HepG2 (cell line): Measurements from ENCODE around the gene SDK2. TPM values are rescaled to one million over a fixed set of nuclear protein-coding genes. Genes with fewer than 3 reads are reported as not detected.

Source experiments
- ATAC-seq: fragments of 200-7000 bp; cut with Tn5 transposase; 3 replicates; pipeline ENCODE4 v1.9.1; 2020; ENCODE audit warnings: mild to moderate bottlenecking, moderate library complexity
- BruUV-seq: library from RNA; stranded (reverse); fragments of 400-500 nt; replicated peaks from 2 replicates; lab custom pipeline; 2021; lab: Mats Ljungman, UMichigan
- CTCF ChIA-PET: fragments of 300-600 bp; formaldehyde crosslinking; extraction: SDS; loops from one replicate; lab custom pipeline; 2021; ENCODE audit warnings: low total read pairs, inconsistent platforms, low intra/inter-chr PET ratio; lab: Yijun Ruan, JAX
- POLR2A ChIA-PET: fragments of 350-600 bp; sonication (Branson Sonifier 250); formaldehyde crosslinking; loops from one replicate; lab custom pipeline; 2020; ENCODE audit warnings: antibody characterized with exemption, inconsistent platforms; lab: Yijun Ruan, JAX
- DNase-seq: peaks from one replicate; pipeline ENCODE4 v3.0.0-alpha.2; 2015; ENCODE audit warnings: low spot score
- FAIRE-seq: peaks from 3 replicates; lab custom pipeline; 2011; peaks lifted over from hg19 to GRCh38; lab: Jason Lieb, UNC
- H2AFZ ChIP-seq: one replicate; pipeline ENCODE4 v1.6.1; 2011; ENCODE audit warnings: low read length, inconsistent platforms
- H3K27ac ChIP-seq: fragments of 300-600 bp; 3 replicates; pipeline ENCODE4 v1.8.0; 2011; ENCODE audit warnings: mixed run types, mild to moderate bottlenecking, mixed read lengths, low read length, inconsistent platforms; ENCODE audit not compliant: insufficient read depth; ENCODE audit errors: extremely low read length
- H3K27me3 ChIP-seq, 2 experiments: fragments of 200-600 bp in 1 of 2; 2 replicates in 1 of 2; 3 replicates in 1 of 2; pipeline versions ENCODE4 v1.6.0 to v1.8.0; 2011; ENCODE audit warnings: low read length in 2 of 2, mild to moderate bottlenecking in 2 of 2, moderate library complexity in 2 of 2, inconsistent platforms in 1 of 2; ENCODE audit not compliant: insufficient read depth in 2 of 2, control insufficient read depth in 1 of 2
- H3K36me3 ChIP-seq, 2 experiments: fragments of 200-600 bp in 1 of 2; replicated peaks in 1 of 2; 2 replicates in 1 of 2; 3 replicates in 1 of 2; pipeline versions ENCODE4 v1.5.1 to v1.8.0; 2011; ENCODE audit warnings: low read length in 2 of 2, inconsistent platforms in 1 of 2; ENCODE audit not compliant: insufficient read depth in 2 of 2, control insufficient read depth in 1 of 2
- H3K4me1 ChIP-seq: 2 replicates; pipeline ENCODE4 v1.5.1; 2012; ENCODE audit warnings: low read length, inconsistent platforms; ENCODE audit not compliant: insufficient read depth
- H3K4me2 ChIP-seq: 2 replicates; pipeline ENCODE4 v1.6.0; 2011; ENCODE audit warnings: low read depth, low read length, inconsistent platforms
- H3K4me3 ChIP-seq, 3 experiments: fragments of 200-600 bp in 1 of 3; sonication (generic), shearing (Covaris generic) in 1 of 3; replicated peaks in 1 of 3; 2 replicates each; pipeline ENCODE4 v1.5.1; 2011 to 2016; ENCODE audit warnings: low read length in 3 of 3, inconsistent platforms in 2 of 3, low read depth in 2 of 3, mild to moderate bottlenecking in 2 of 3, control low read depth in 1 of 3, mixed read lengths in 1 of 3; ENCODE audit not compliant: insufficient read depth in 1 of 3
- H3K79me2 ChIP-seq: one replicate; pipeline ENCODE4 v1.6.1; 2011; ENCODE audit warnings: low read length, inconsistent platforms; ENCODE audit not compliant: insufficient read depth
- H3K9ac ChIP-seq: 2 replicates; pipeline ENCODE4 v1.6.0; 2011; ENCODE audit warnings: mild to moderate bottlenecking, low read depth, low read length, inconsistent platforms; ENCODE audit not compliant: insufficient read depth
- H3K9me3 ChIP-seq: 2 replicates; pipeline ENCODE4 v1.5.1; 2012; ENCODE audit warnings: mild to moderate bottlenecking, low read length
- H4K20me1 ChIP-seq: 2 replicates; pipeline ENCODE4 v1.6.0; 2011; ENCODE audit warnings: inconsistent platforms, mild to moderate bottlenecking, low read length, moderate library complexity; ENCODE audit not compliant: insufficient read depth
- ATF3 ChIP-seq: sonication (generic); formaldehyde crosslinking; IDR thresholded peaks from 2 replicates; pipeline ENCODE4 v1.4.0; 2020; ENCODE audit warnings: missing genetic modification reagents
- CEBPG ChIP-seq: IDR thresholded peaks from 2 replicates; pipeline ENCODE4 v1.6.1; 2016
- E2F2 ChIP-seq: sonication (generic); formaldehyde crosslinking; IDR thresholded peaks from 2 replicates; pipeline ENCODE4 v1.4.0; 2020; ENCODE audit warnings: missing genetic modification reagents, borderline replicate concordance
- GABPB1 ChIP-seq: IDR thresholded peaks from 2 replicates; pipeline ENCODE4 v1.6.1; 2016; ENCODE audit warnings: mild to moderate bottlenecking, missing genetic modification reagents, moderate library complexity, missing compliant biosample characterization
- HNRNPLL ChIP-seq: fragments of 200-400 bp; formaldehyde crosslinking; IDR thresholded peaks from 2 replicates; pipeline ENCODE4 v1.6.1; 2017; ENCODE audit warnings: mild to moderate bottlenecking, low read depth, low read length; ENCODE audit not compliant: poor library complexity, severe bottlenecking
- MTA3 ChIP-seq: sonication (generic); formaldehyde crosslinking; IDR thresholded peaks from 2 replicates; pipeline ENCODE4 v1.4.0; 2020; ENCODE audit warnings: missing genetic modification reagents
- PLRG1 ChIP-seq: fragments of 450-650 bp; conservative IDR thresholded peaks from 2 replicates; pipeline ENCODE4 v1.6.1; 2016
- RELA ChIP-seq: sonication (generic); formaldehyde crosslinking; IDR thresholded peaks from 2 replicates; pipeline ENCODE4 v1.4.0; 2020; ENCODE audit warnings: missing genetic modification reagents
- SETDB1 ChIP-seq: sonication (generic); formaldehyde crosslinking; IDR thresholded peaks from 2 replicates; pipeline ENCODE4 v1.5.1; 2020; ENCODE audit warnings: missing genetic modification reagents, mild to moderate bottlenecking, borderline replicate concordance
- SSRP1 ChIP-seq: IDR thresholded peaks from 2 replicates; pipeline ENCODE4 v1.6.1; 2016; ENCODE audit warnings: control low read depth
- TFAP4 ChIP-seq: sonication (generic); IDR thresholded peaks from 2 replicates; pipeline ENCODE4 v1.6.1; 2016; ENCODE audit warnings: low read depth, borderline replicate concordance
- ZNF142 ChIP-seq: sonication (generic); formaldehyde crosslinking; IDR thresholded peaks from 2 replicates; pipeline ENCODE4 v1.4.0; 2020; ENCODE audit warnings: missing genetic modification reagents
- ZNF572 ChIP-seq: sonication (generic); formaldehyde crosslinking; IDR thresholded peaks from 2 replicates; pipeline ENCODE4 v1.5.1; 2020; ENCODE audit warnings: mild to moderate bottlenecking, missing genetic modification reagents
- WGBS: methylation state at CpG from one replicate; pipeline ENCODE4 v1.1.6; 2017; ENCODE audit warnings: low lambda C conversion rate; 5-methylcytosine and 5-hydroxymethylcytosine counted together
- in situ Hi-C: cut with HindIII; loops from 2 replicates; pipeline ENCODE4 v1.10.0; 2017; ENCODE audit warnings: low pct_unique_long_range_greater_than_20kb; ENCODE audit not compliant: extremely low pct_ligation_motif_present
- intact Hi-C: fragments of 100-400 bp; cut with micrococcal nuclease; formaldehyde crosslinking; loops from one replicate; pipeline ENCODE4 v1.10.0; 2022; ENCODE audit not compliant: unreplicated experiment
- polyA plus RNA-seq, 8 experiments: library from polyadenylated mRNA; depleted of rRNA in 3 of 8; stranded (reverse) in 7 of 8; unstranded in 1 of 8; fragments of >200 nt; fragmentation: Illumina TruSeq in 4 of 8; extraction: Trizol in 4 of 8; gene quantifications; 2 replicates each; pipeline versions ENCODE4 v1.2.1 to v1.2.3, GENCODE V29; 2011 to 2016; ENCODE audit warnings: low read depth in 4 of 8, missing spikeins in 1 of 8, mixed read lengths in 1 of 8; ENCODE audit not compliant: insufficient read depth in 1 of 8
- total RNA-seq, 5 experiments: library from RNA; depleted of rRNA; stranded (reverse); fragments of >200 nt; fragmentation: Illumina TruSeq; extraction: Trizol; gene quantifications; 2 replicates each; pipeline ENCODE4 v1.2.3, GENCODE V29; 2016; ENCODE audit warnings: low read depth in 1 of 5

Gene SDK2
- total and polyA plus RNA-seq, 2 of the 13 experiments (the other 11 are each of a cell fraction or from before 2014, with no cell fraction given) = not detected

- no peak for TF ChIP-seq ZNF142 (CRISPR knock-in tag)
Observed at GRCh38 chr17:73645050-73645871, 1.0 kb upstream of the SDK2 start (continued).

GRCh38 chr17:73643852-73644144 lies 447 bp downstream of the SDK2 start:
- H3K9ac ChIP-seq = no peak overlapping the region
- DNase-seq = no peak
- FAIRE-seq = no peak
- H2AFZ ChIP-seq = no peak overlapping the region
- POLR2A ChIA-PET = no interaction called here
- CTCF ChIA-PET = no interaction called here
- no peak overlapping the region for H3K4me3 ChIP-seq
- H3K27ac ChIP-seq = no peak overlapping the region
- 44% methylated on average over 5 of the region's 13 CpGs for WGBS
- intact Hi-C loops = no loop called here
- H3K79me2 ChIP-seq = no peaks in the 10 kb centered on the region
- no TSS peak for BruUV-seq
- H4K20me1 ChIP-seq = no peaks in the 10 kb centered on the region; the same call in 1 of the 2 replicates
- peaks cover 5% of the 10 kb centered on the region; the same call in 1 of the 2 replicates for H3K4me1 ChIP-seq
- H3K9me3 ChIP-seq = no peaks in the 10 kb centered on the region
- H3K27me3 ChIP-seq = peaks cover 27 to 86% of the 10 kb centered on the region in 2 experiments
- no peak for ATAC-seq
- no peaks in the 10 kb centered on the region for H3K36me3 ChIP-seq
- in situ Hi-C loops = loop anchor here (10.0 kb wide), 1 partner anchor 311 kb away; no protein-coding TSS in a partner anchor
- no peak overlapping the region for H3K4me2 ChIP-seq
- no peak for TF ChIP-seq ZNF572 (CRISPR knock-in tag)
- TF ChIP-seq TFAP4 = no peak
- no peak for TF ChIP-seq CEBPG (CRISPR knock-in tag)
- TF ChIP-seq PLRG1 = no peak
- TF ChIP-seq SSRP1 (CRISPR knock-in tag) = no peak
- no peak for TF ChIP-seq RELA (CRISPR knock-in tag)
- TF ChIP-seq HNRNPLL = no peak
- TF ChIP-seq MTA3 = no peak
- TF ChIP-seq SETDB1 (CRISPR knock-in tag) = no peak
- no peak for TF ChIP-seq GABPB1
- TF ChIP-seq E2F2 = no peak
- no peak for TF ChIP-seq ATF3 (CRISPR knock-in tag)
